ENCODE results near the gene MRPL45. TPM values are rescaled to one million over a fixed set of nuclear protein-coding genes. Genes with fewer than 3 reads are reported as not detected.

The MRPL45 gene
- total and polyA plus RNA-seq, 2 of the 13 experiments (the other 11 are each of a cell fraction or from before 2014, with no cell fraction given): 89.5 to 157 TPM

DNA sequence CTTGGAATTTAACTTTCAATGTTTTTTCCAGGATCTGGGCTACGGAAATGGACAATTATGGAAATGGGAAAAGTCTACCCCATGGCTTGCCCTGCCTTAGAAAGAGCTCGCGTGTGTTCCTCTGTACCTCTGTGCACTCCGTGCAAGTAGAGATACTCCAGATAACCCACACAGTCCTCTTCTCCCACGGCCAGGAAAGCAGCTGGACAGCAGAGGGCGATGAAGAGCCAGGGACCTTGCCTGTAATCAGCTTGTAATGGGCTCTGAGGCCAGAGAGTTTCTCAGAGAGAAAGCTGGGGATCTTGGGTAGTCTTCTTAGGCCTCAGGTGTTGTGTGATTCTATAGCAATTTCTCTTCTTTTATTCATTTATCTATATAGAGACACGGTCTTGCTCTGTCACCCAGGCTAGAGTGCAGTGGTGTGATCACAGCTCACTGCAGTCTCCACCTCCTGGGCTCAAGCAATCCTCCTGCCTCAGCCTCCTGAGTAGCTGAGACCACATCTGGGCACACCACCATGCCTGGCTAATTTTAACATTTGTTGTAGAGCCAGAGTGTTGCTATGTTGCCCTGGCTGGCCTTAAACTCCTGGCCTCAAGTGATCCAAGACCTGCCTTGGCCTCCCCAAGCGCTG is 52.2 kb downstream of the MRPL45 start (continued):
- TF ChIP-seq, protein P1, sequence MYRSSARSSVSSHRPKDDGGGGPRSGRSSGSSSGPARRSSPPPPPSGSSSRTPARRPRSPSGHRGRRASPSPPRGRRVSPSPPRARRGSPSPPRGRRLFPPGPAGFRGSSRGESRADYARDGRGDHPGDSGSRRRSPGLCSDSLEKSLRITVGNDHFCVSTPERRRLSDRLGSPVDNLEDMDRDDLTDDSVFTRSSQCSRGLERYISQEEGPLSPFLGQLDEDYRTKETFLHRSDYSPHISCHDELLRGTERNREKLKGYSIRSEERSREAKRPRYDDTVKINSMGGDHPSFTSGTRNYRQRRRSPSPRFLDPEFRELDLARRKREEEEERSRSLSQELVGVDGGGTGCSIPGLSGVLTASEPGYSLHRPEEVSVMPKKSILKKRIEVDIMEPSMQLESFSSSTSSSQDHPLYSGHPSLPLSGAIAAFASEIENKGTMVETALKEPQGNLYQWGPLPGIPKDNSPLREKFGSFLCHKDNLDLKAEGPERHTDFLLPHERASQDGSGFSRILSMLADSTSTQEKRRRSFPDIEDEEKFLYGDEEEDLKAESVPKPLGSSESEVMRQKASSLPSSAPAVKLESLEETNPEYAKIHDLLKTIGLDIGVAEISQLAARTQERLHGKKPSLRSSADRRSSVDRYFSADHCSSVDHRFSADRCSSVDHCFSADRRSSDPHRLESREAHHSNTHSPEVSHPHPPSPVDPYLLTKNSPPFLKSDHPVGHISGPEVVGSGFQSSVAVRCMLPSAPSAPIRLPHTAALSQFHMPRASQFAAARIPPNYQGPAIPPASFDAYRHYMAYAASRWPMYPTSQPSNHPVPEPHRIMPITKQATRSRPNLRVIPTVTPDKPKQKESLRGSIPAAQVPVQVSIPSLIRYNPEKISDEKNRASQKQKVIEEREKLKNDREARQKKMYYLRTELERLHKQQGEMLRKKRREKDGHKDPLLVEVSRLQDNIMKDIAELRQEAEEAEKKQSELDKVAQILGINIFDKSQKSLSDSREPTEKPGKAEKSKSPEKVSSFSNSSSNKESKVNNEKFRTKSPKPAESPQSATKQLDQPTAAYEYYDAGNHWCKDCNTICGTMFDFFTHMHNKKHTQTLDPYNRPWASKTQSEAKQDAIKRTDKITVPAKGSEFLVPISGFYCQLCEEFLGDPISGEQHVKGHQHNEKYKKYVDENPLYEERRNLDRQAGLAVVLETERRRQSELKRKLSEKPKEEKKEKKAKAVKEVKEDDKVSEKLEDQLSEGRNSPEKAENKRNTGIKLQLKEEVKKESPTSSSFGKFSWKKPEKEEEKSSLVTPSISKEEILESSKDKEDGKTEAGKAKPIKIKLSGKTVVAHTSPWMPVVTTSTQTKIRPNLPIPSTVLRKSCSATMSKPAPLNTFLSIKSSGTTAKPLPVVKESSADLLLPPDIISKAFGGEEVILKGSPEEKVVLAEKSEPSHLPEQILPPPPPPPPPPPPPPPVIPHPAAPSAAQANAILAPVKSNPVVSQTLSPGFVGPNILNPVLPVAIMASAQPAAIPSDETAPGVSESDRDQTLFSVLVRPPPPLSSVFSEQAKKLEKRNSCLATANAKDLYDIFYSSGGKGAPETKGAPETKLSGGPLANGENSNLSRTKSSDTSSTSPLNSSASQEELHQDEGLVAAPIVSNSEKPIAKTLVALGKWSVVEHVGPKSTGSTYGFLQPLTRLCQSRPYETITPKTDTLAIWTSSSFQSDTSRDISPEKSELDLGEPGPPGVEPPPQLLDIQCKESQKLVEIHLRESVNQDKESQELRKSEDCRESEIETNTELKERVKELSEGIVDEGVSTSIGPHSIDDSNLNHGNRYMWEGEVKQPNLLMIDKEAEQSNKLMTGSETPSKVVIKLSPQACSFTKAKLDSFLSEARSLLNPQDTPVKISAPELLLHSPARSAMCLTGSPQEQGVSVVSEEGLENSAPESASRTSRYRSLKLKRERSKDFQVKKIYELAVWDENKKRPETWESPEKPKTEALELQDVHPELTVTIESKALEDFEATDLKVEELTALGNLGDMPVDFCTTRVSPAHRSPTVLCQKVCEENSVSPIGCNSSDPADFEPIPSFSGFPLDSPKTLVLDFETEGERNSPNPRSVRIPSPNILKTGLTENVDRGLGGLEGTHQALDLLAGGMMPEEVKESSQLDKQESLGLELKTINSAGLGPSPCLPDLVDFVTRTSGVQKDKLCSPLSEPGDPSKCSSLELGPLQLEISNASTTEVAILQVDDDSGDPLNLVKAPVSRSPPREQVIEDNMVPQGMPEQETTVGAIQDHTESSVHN (CRISPR knock-in tag; IDR thresholded peaks at IDR 0.05): no peak
- TF ChIP-seq ZNF350 (CRISPR knock-in tag; IDR thresholded peaks at IDR 0.05; ENCODE audit: borderline replicate concordance, low read depth) (no peak; the same call in 1 of the 2 replicates), ZNF746 (CRISPR knock-in tag; IDR thresholded peaks at IDR 0.05) (no peak), ZNF703 (CRISPR knock-in tag; IDR thresholded peaks at IDR 0.05; ENCODE audit: borderline replicate concordance) (no peak), SMARCE1 (IDR thresholded peaks at IDR 0.05; ENCODE audit: borderline replicate concordance) (no peak)
